Neural crest cell (in vitro differentiated cells): ENCODE data around the gene SLC9A4. TPM values are rescaled to one million over a fixed set of nuclear protein-coding genes. Genes with fewer than 3 reads are reported as not detected.

Source experiments
- DNase-seq: peaks from one replicate; pipeline ENCODE4 v3.0.0; 2021; ENCODE audit warnings: low read depth, mixed read lengths, low spot score
- H3K27ac Mint-ChIP-seq: one replicate; pipeline ENCODE4 v1.8.0; 2021; ENCODE audit warnings: mild to moderate bottlenecking, mixed read lengths; ENCODE audit not compliant: unreplicated experiment
- H3K27me3 Mint-ChIP-seq: 2 replicates; pipeline ENCODE4 v1.8.0; 2021; ENCODE audit warnings: low read depth, mild to moderate bottlenecking, mixed read lengths
- H3K36me3 Mint-ChIP-seq: 2 replicates; pipeline ENCODE4 v1.8.0; 2021; ENCODE audit warnings: low read depth, mild to moderate bottlenecking, mixed read lengths
- H3K4me1 Mint-ChIP-seq: 2 replicates; pipeline ENCODE4 v1.8.0; 2021; ENCODE audit warnings: mixed read lengths
- H3K4me3 Mint-ChIP-seq: one replicate; pipeline ENCODE4 v1.8.0; 2021; ENCODE audit warnings: mild to moderate bottlenecking, mixed read lengths
- H3K9me3 Mint-ChIP-seq: 2 replicates; pipeline ENCODE4 v1.8.0; 2021; ENCODE audit warnings: mixed read lengths
- CTCF ChIP-seq: fragments of 200-600 bp; sonication (generic); conservative IDR thresholded peaks from 2 replicates; pipeline ENCODE4 v1.5.0; 2021; ENCODE audit warnings: antibody characterized with exemption, mild to moderate bottlenecking
- total RNA-seq: library from RNA; stranded (reverse); gene quantifications from 2 replicates; pipeline ENCODE4 v1.2.1, GENCODE V29; 2021

SLC9A4 gene
- total RNA-seq, 1 donor from 2014 or later = not detected

- Mint-ChIP-seq H3K4me3 (no peak overlapping the region), H3K27ac (no peak overlapping the region), H3K4me1 (no peaks in the 10 kb centered on the region), H3K27me3 (no peaks in the 10 kb centered on the region), H3K36me3 (no peaks in the 10 kb centered on the region), H3K9me3 (peaks cover 4% of the 10 kb centered on the region)
- no peak for DNase-seq
- TF ChIP-seq CTCF = no peak
Measured at GRCh38 chr2:102453501-102453900, 19.5 kb upstream of the SLC9A4 start.

GRCh38 chr2:102455061-102455670 lies 17.9 kb upstream of the SLC9A4 start:
- Mint-ChIP-seq H3K27ac (no peak overlapping the region), H3K4me1 (no peaks in the 10 kb centered on the region), H3K36me3 (no peaks in the 10 kb centered on the region), H3K27me3 (peaks cover 5% of the 10 kb centered on the region), H3K9me3 (peaks cover 6% of the 10 kb centered on the region), H3K4me3 (no peak overlapping the region)
- TF ChIP-seq CTCF = no peak
- no peak for DNase-seq

GRCh38 chr2:102460467-102460866 lies 12.6 kb upstream of the SLC9A4 start:
- H3K9me3 Mint-ChIP-seq = peaks cover 10% of the 10 kb centered on the region
- peaks cover 2% of the 10 kb centered on the region for H3K36me3 Mint-ChIP-seq
- H3K27me3 Mint-ChIP-seq = peaks cover 22% of the 10 kb centered on the region
- H3K4me3 Mint-ChIP-seq = no peak overlapping the region
- no peak overlapping the region for H3K27ac Mint-ChIP-seq
- DNase-seq = no peak
- no peak for TF ChIP-seq CTCF
- no peaks in the 10 kb centered on the region for H3K4me1 Mint-ChIP-seq

GRCh38 chr2:102461188-102461587 lies 11.8 kb upstream of the SLC9A4 start:
- no peak overlapping the region for H3K4me3 Mint-ChIP-seq
- H3K27ac Mint-ChIP-seq = no peak overlapping the region
- DNase-seq = no peak
- no peaks in the 10 kb centered on the region for H3K4me1 Mint-ChIP-seq
- peaks cover 2% of the 10 kb centered on the region for H3K36me3 Mint-ChIP-seq
- H3K9me3 Mint-ChIP-seq = peaks cover 6% of the 10 kb centered on the region
- peaks cover 22% of the 10 kb centered on the region for H3K27me3 Mint-ChIP-seq
- no peak for TF ChIP-seq CTCF

- Mint-ChIP-seq H3K27me3 (peaks cover 22% of the 10 kb centered on the region), H3K36me3 (peaks cover 2% of the 10 kb centered on the region), H3K4me1 (no peaks in the 10 kb centered on the region), H3K27ac (no peak overlapping the region), H3K4me3 (no peak overlapping the region), H3K9me3 (peaks cover 6% of the 10 kb centered on the region)
- DNase-seq = no peak
- TF ChIP-seq CTCF = no peak
Measured at GRCh38 chr2:102463160-102463559, 9.9 kb upstream of the SLC9A4 start.
